Natural killer cell (primary cell): Measurements from ENCODE around the gene C1orf21. TPM values are rescaled to one million over a fixed set of nuclear protein-coding genes. Genes with fewer than 3 reads are reported as not detected.
A peak's percentile ranks its signal among the peaks of the same experiment; 100 is the strongest.

Source experiments
- ATAC-seq, 3 donors: fragments of 150-1000 bp in 2 of 3; fragments of 200-7000 bp in 1 of 3; cut with Tn5 transposase; 1 replicate in 1 of 3; 2 replicates in 2 of 3; pipeline ENCODE4 v1.10.0; 2021; ENCODE audit warnings: mild to moderate bottlenecking in 2 of 3, moderate library complexity in 2 of 3
- DNase-seq, 2 donors: peaks; one replicate each; pipeline versions ENCODE4 v3.0.0 to v3.0.0-alpha.2; 2013 to 2021; ENCODE audit warnings: mixed read lengths in 1 of 2
- H3K27ac ChIP-seq: one replicate; pipeline ENCODE4 v1.5.1; 2013; ENCODE audit warnings: mild to moderate bottlenecking, low read length
- H3K27me3 ChIP-seq: one replicate; pipeline ENCODE4 v1.6.1; 2013; ENCODE audit warnings: low read length; ENCODE audit not compliant: control insufficient read depth, insufficient read depth
- H3K36me3 ChIP-seq: one replicate; pipeline ENCODE4 v1.6.1; 2013; ENCODE audit warnings: low read length; ENCODE audit not compliant: control insufficient read depth, insufficient read depth
- H3K4me1 ChIP-seq: one replicate; pipeline ENCODE4 v1.6.1; 2013; ENCODE audit warnings: low read length; ENCODE audit not compliant: control insufficient read depth, insufficient read depth
- H3K4me3 ChIP-seq: one replicate; pipeline ENCODE4 v1.5.1; 2013; ENCODE audit warnings: low read length
- H3K9me3 ChIP-seq: one replicate; pipeline ENCODE4 v1.6.1; 2013; ENCODE audit warnings: low read length; ENCODE audit not compliant: control insufficient read depth, insufficient read depth
- H3K27ac Mint-ChIP-seq, 2 donors: one replicate each; pipeline ENCODE4 v1.8.0; 2022; ENCODE audit warnings: mild to moderate bottlenecking in 2 of 2, mixed read lengths in 2 of 2, moderate library complexity in 1 of 2
- H3K27me3 Mint-ChIP-seq, 2 donors: one replicate each; pipeline ENCODE4 v1.8.0; 2022; ENCODE audit warnings: low read depth in 2 of 2, mixed read lengths in 2 of 2
- H3K36me3 Mint-ChIP-seq: one replicate; pipeline ENCODE4 v1.8.0; 2022; ENCODE audit warnings: mixed read lengths
- H3K4me1 Mint-ChIP-seq, 2 donors: one replicate each; pipeline ENCODE4 v1.8.0; 2022; ENCODE audit warnings: mixed read lengths in 2 of 2
- H3K4me3 Mint-ChIP-seq: one replicate; pipeline ENCODE4 v1.8.0; 2022; ENCODE audit warnings: mild to moderate bottlenecking, moderate library complexity, mixed read lengths
- H3K9me3 Mint-ChIP-seq, 2 donors: one replicate each; pipeline ENCODE4 v1.8.0; 2022; ENCODE audit warnings: mixed read lengths in 2 of 2
- CTCF ChIP-seq: fragments of 200-600 bp; IDR thresholded peaks from one replicate; pipeline ENCODE4 v1.8.0; 2022; ENCODE audit warnings: antibody characterized with exemption
- WGBS: methylation state at CpG from one replicate; pipeline ENCODE4 v1.1.7; 2013; ENCODE audit warnings: missing lambda C conversion rate; ENCODE audit not compliant: insufficient coverage; 5-methylcytosine and 5-hydroxymethylcytosine counted together
- intact Hi-C: fragments of 100-400 bp; cut with micrococcal nuclease; formaldehyde crosslinking; loops from one replicate; pipeline ENCODE4 v1.14.2; 2022
- total RNA-seq, 4 donors: library from RNA; stranded (reverse); fragments of 120-200 nt in 1 of 4; gene quantifications; one replicate each; pipeline versions ENCODE4 v1.2.3 to v1.2.4, GENCODE V29; 2013 to 2022

Gene C1orf21
- total RNA-seq, 3 donors from 2014 or later (not counting 1 experiment from before 2014, with no cell fraction given) = 84.3 to 111 (median 88.3) TPM

GRCh38 chr1:184568148-184568547, 181.3 kb downstream of the C1orf21 start:
- Mint-ChIP-seq H3K27me3 (no peaks in the 10 kb centered on the region), H3K9me3 (no peaks in the 10 kb centered on the region), H3K4me3 (no peak overlapping the region), H3K27ac (peak overlapping the region; percentile 39 to 59), H3K4me1 (peaks cover 60 to 61% of the 10 kb centered on the region in 2 donors), H3K36me3 (no peaks in the 10 kb centered on the region)
- Histone ChIP-seq H3K27me3 (no peaks in the 10 kb centered on the region), H3K4me1 (peaks cover 13% of the 10 kb centered on the region), H3K9me3 (no peaks in the 10 kb centered on the region), H3K36me3 (no peaks in the 10 kb centered on the region), H3K4me3 (no peak overlapping the region), H3K27ac (no peak overlapping the region)
- intact Hi-C loops = no loop called here
- ATAC-seq (no peak), DNase-seq (no peak)
- WGBS = 100% methylated on average over 2 of the region's 2 CpGs
- TF ChIP-seq CTCF = no peak

GRCh38 chr1:184569106-184569505, 182.3 kb downstream of the C1orf21 start:
- Histone ChIP-seq H3K9me3 (no peaks in the 10 kb centered on the region), H3K4me3 (no peak overlapping the region), H3K36me3 (no peaks in the 10 kb centered on the region), H3K4me1 (peaks cover 13% of the 10 kb centered on the region), H3K27me3 (no peaks in the 10 kb centered on the region), H3K27ac (no peak overlapping the region)
- Mint-ChIP-seq H3K4me3 (no peak overlapping the region), H3K27me3 (no peaks in the 10 kb centered on the region), H3K36me3 (no peaks in the 10 kb centered on the region), H3K9me3 (no peaks in the 10 kb centered on the region), H3K27ac (no peak overlapping the region), H3K4me1 (peaks cover 52 to 54% of the 10 kb centered on the region in 2 donors)
- intact Hi-C loops = no loop called here
- ATAC-seq (no peak), DNase-seq (no peak)
- TF ChIP-seq CTCF = no peak
- WGBS = 91% methylated on average over 3 of the region's 4 CpGs

- H3K36me3 ChIP-seq = no peaks in the 10 kb centered on the region
- no peaks in the 10 kb centered on the region for H3K27me3 ChIP-seq
- H3K36me3 Mint-ChIP-seq = no peaks in the 10 kb centered on the region
- peaks cover 34 to 37% of the 10 kb centered on the region in 2 donors for H3K4me1 Mint-ChIP-seq
- intact Hi-C loops = no loop called here
- 95% methylated on average over 8 of the region's 8 CpGs for WGBS
- peak overlapping the region; percentile 34 to 46 for H3K27ac Mint-ChIP-seq
- H3K9me3 ChIP-seq = no peaks in the 10 kb centered on the region
- no peaks in the 10 kb centered on the region for H3K9me3 Mint-ChIP-seq
- ATAC-seq (no peak), DNase-seq (no peak)
- no peaks in the 10 kb centered on the region for H3K4me1 ChIP-seq
- H3K4me3 ChIP-seq = no peak overlapping the region
- TF ChIP-seq CTCF = no peak
- no peaks in the 10 kb centered on the region for H3K27me3 Mint-ChIP-seq
- no peak overlapping the region for H3K27ac ChIP-seq
- H3K4me3 Mint-ChIP-seq = no peak overlapping the region
Observed at GRCh38 chr1:184574588-184574987, 187.8 kb downstream of the C1orf21 start.

- Mint-ChIP-seq H3K36me3 (peaks cover 7% of the 10 kb centered on the region), H3K27me3 (no peaks in the 10 kb centered on the region), H3K4me3 (no peak overlapping the region), H3K27ac (peak overlapping the region in 1 of 2 donors; percentile 2), H3K4me1 (peaks cover 38 to 42% of the 10 kb centered on the region in 2 donors), H3K9me3 (peaks cover 0 to 3% of the 10 kb centered on the region in 2 donors)
- no peak overlapping the region for H3K27ac ChIP-seq
- H3K4me1 ChIP-seq = no peaks in the 10 kb centered on the region
- ATAC-seq = no peak
- intact Hi-C loops = no loop called here
- no peak overlapping the region for H3K4me3 ChIP-seq
- no peak for DNase-seq
- no peaks in the 10 kb centered on the region for H3K27me3 ChIP-seq
- 94% methylated on average over 5 of the region's 6 CpGs for WGBS
- no peaks in the 10 kb centered on the region for H3K36me3 ChIP-seq
- H3K9me3 ChIP-seq = no peaks in the 10 kb centered on the region
- no peak for TF ChIP-seq CTCF
Observed at GRCh38 chr1:184576822-184577221, 190.0 kb downstream of the C1orf21 start.
